Cardiac septum (tissue), 1 donor: ENCODE results near the gene ADGRV1. TPM values are rescaled to one million over a fixed set of nuclear protein-coding genes. Genes with fewer than 3 reads are reported as not detected.
"Not testable (repeated sequence)": the region's sequence is repeated elsewhere in the genome, so short reads cannot be mapped to it uniquely, and the experiment has no call there.

Experiments used
- DNase-seq: peaks from one replicate; pipeline ENCODE4 v3.0.0-alpha.2; 2020; ENCODE audit warnings: low spot score
- intact Hi-C: fragments of 100-400 bp; cut with DNase I; formaldehyde crosslinking; loops from one replicate; pipeline ENCODE4 v1.14.0; 2022
- total RNA-seq: library from RNA; stranded (reverse); fragmentation: NEBNext Ultra II Directional; extraction: Animal tissue kit (Norgen Biotek cat#: 25700); gene quantifications from one replicate; pipeline ENCODE4 v1.2.1, GENCODE V29; 2021
- donor health status: DM: no; HTN: no; CAD: no.

Gene ADGRV1
- total RNA-seq, 1 donor from 2014 or later = 0.19 TPM

DNA sequence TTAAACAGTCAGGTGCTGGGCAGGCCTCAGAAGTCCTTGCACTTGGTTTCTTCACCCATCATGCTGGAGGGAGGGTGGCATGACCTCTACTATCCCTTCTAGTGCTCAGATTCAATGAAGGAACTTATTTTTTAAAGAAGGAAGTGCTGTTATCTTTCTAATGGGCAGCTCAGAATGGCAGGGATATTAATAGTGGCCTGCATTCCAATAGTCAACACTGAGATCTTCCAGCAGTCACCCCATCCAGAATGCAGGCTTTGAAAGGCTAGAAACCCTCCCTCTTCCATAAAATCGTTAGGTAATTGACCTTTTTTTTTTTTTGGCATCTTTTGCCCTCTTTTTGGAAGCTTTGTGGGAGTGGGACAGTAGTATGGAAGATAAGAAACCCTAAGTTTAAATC lies 499.6 kb downstream of the ADGRV1 start:
- intact Hi-C loops = no loop called here
- DNase-seq = no peak

DNA sequence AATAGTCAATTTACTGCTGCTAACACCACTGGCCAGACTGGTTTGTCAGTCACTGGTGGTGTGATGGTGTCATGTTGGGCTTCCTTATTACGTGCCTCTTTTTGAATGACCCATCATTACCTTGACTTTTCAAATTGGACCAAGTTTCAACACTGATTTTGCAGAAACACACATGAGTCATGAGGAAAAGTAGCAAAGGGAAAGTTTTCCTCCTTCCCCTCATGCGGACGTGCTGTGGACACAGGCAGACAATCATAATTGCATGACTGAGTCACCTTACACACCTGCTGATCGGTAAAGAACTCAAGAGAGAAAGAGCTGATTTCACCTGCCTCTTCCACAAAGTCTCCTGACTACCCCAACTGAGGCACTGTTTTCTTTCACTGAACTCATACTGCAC lies 500.0 kb downstream of the ADGRV1 start:
- intact Hi-C loops = no loop called here
- DNase-seq = no peak

DNA sequence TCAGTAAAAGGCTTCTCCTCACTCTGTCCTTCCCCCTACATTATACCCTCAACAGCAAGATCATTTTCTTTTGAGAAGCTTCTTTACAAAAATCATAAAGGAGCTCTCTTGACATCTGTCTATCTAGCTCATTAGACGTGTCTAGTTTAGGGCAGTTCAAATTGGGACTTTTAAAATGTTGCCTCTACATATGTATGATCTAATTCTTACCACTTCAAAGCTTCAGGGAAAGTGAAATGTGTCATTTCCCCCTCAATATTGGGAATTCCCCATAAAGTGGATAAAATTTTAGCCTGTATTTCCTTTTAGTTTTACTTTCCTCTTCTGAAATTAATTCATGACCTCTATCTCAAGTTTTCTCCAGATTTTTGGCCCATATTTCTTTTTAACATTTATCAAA lies 500.8 kb downstream of the ADGRV1 start:
- intact Hi-C loops = no loop called here
- no peak for DNase-seq

DNA sequence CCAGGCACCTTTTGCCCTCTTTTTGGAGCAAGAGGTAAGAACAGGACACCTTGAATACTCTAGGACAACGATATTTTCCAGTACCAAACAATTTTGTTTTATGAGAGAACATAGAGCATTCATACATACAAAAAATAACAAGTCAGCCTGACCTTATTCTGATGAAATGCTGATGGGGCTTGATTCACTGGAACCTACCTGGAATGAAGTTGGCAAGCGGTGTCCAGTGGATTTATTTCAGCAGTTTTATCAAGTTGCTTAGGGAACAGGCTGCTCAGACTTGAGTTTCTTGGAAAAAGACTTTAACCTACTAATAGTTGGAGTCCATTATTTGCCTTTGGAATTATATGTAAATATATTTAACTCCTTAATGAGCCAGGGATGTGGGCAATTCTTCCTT lies 502.5 kb downstream of the ADGRV1 start:
- DNase-seq = no peak
- intact Hi-C loops = no loop called here

GRCh38 chr5:91061946-91062562 lies 503.5 kb downstream of the ADGRV1 start:
- intact Hi-C loops = no loop called here
- no peak for DNase-seq

- DNase-seq, intact Hi-C loops: not testable (repeated sequence)
These were observed 504.6 kb downstream of the ADGRV1 start for GRCh38 chr5:91063098-91063690.

GRCh38 chr5:91065496-91065895 lies 506.9 kb downstream of the ADGRV1 start:
- no peak for DNase-seq
- intact Hi-C loops = no loop called here

DNA sequence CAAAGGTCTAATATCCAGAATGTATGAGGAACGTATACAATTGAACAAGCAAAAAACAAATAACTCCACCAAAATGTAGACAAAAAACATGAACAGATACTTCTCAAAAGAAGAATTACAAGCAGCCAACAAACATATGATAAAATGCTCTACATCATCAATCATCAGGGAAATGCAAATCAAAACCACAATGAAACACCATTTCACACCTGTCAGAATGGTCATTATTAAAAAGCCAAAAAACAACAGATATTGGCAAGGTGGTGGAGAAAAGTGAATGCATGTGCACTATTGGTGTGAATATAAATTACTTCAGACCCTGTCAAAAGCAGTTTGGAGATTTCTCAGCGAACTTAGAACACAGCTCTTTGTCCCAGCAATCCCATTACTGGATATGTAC lies 510.8 kb downstream of the ADGRV1 start:
- no peak for DNase-seq
- intact Hi-C loops = no loop called here

DNA sequence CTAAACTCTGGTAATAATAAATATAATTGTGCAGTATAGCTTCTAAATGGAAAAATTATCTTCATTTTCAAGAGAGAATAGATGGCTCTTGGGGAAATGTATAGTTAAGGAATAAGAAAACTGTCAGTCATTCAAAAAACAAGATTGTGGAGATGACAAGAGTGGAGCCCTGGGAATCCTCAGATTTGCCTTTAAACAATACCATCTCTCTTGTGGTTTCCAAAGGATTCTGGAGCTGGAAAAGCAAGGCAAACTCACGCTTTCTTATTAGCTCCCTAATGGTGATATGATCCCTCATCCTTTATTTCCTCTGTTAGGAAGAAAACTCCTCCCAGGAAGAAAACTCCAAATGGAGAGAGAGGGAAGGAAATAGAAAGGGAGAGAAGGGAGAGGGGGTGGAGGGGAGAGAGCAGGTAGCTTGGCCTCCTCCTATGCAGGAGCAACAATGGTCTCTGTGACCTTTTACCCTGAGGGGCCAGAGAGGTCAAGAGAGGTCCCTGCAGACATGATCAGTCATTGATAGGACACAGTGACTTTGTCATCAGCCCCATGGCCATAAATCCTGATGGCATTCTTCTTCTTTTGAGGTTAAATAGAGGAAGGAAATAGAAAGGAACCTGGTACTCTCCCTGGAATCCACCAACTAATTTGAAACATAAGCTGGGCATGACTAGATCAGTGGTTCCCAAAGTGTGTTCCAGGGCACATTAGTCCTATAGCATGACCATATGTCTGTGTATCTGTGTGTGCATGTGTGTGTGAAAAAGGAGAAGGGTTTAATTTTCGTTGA lies 512.4 kb downstream of the ADGRV1 start:
- no peak for DNase-seq
- intact Hi-C loops = no loop called here

DNA sequence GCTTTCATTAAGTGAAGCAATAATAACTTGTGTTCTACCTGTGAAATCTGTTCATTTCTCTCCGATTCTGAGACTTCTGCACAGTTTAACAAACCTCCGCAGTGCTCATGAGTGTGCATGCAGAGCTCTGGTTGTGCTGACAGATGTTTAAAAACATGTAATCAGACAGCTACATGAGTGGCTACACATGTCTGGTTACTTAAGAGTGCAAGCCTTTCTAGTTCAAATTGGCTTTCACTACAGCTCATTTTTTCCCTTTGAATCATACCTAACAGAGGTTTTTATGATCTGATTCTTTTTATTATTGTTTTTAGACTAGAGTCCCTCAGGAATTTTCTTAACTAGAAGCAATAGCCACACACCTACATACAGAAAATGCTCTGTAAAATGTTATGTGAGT lies 514.3 kb downstream of the ADGRV1 start:
- intact Hi-C loops = no loop called here
- no peak for DNase-seq

GRCh38 chr5:91074615-91075014 lies 516.0 kb downstream of the ADGRV1 start:
- no peak for DNase-seq
- intact Hi-C loops = no loop called here

DNA sequence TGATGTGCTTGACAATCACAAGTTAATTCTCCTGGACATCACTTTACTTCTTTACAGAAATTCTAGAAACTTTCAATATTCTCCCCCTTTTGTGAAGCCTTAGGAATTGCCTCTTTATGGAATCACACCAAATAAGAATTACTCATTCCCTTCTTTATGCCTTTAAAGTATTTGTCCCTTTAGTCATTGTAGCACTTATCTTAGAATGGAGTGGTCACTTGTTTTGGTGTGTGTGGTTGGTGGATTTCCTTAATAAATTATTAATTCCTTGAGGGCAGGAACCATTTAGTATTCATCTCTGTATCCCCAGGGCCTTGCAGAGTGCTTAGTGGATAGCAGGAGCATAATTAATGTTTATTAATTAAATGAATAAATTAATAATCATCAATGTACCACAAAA lies 517.5 kb downstream of the ADGRV1 start:
- DNase-seq = no peak
- intact Hi-C loops = no loop called here

- no peak for DNase-seq
- intact Hi-C loops = no loop called here
These were observed 519.0 kb downstream of the ADGRV1 start for GRCh38 chr5:91077623-91078022.

GRCh38 chr5:91079037-91079436 lies 520.4 kb downstream of the ADGRV1 start:
- no peak for DNase-seq
- intact Hi-C loops = no loop called here

DNA sequence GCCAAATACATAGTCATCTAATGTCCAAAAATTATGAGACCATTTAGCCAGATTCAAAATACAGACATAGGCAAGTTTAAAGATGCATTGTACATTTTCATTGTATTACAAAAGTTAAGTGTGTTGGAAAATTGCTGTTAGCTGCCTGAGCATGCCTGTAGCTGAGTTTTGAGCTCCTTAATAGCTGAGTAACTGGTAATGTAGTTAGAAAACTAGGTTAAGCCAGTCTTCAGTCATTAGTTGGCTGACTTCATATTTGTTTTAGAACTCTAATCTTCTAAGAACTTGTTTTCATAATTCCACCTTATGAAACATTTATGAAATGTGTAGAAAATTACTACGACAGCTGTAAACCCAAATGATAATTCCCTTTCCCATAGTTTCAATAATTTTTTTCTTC lies 531.2 kb downstream of the ADGRV1 start:
- DNase-seq = no peak
- intact Hi-C loops = no loop called here

DNA sequence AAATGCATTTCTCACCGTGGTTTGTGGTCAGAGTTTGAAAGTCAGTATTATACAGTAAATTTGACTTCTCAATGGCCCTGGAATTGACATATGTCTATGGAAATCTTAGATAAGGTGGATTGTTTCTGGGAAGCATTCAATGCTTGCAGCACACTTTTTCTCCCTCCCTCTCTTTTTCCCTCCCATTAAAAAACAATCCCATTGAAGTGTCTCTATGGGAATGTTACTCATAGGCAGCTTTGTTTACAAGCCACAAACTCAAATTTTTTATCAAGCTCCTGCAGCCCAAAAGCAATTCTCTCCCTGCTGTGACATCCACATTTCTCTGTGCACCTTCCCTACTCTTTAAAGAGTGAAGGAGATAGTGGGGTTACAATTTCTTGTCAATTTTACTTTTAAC lies 532.4 kb downstream of the ADGRV1 start:
- intact Hi-C loops = no loop called here
- no peak for DNase-seq

- no peak for DNase-seq
- intact Hi-C loops = no loop called here
These were observed 533.1 kb downstream of the ADGRV1 start for GRCh38 chr5:91091471-91092234.

DNA sequence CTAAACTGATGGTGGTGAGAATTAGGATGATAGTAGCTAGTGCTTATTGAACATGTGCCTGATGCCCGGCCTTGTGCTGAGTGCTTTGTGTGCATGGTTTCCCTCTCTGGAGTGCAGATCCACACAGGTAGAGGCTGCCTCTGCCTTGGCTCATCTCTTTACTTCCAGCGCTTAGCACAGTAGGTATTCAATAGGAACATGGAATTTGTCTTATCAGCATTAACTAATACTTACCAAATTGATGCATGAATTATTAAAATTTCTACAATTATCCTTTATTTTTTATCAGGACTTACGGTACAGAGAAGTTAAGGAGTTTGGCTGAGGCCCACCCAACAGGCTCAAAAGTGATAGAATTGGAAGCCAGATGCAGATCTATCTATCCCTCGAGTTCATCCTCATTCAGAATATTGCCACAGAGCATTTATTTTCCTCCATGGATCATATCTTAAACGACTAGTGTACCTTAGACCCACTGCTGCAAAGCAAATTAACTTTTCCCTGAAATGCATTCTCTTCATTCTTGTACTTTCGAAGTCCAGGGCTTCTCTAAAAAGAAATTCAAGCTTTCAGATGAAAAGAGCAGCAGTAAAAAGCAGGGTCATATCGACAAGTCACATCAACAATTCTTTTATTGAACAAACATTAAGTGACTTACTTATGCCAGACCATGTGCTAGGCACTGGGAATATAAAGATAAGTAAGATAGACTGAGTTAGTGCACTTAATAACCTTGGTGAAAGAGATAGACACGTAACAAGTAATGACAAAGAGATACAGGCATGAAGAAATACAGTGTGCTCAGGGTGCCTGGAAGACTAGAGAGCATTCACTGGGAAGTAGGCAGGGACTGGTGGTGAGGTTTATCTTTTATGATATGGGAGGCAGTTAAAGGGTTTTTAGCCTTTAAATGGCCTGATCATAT lies 534.5 kb downstream of the ADGRV1 start:
- DNase-seq = no peak
- intact Hi-C loops = no loop called here

GRCh38 chr5:91095313-91095712 lies 536.7 kb downstream of the ADGRV1 start:
- no peak for DNase-seq
- intact Hi-C loops = no loop called here
